Mucosa of stomach (tissue), 1 donor: ENCODE results near the gene NUP160.
A peak's percentile ranks its signal among the peaks of the same experiment; 100 is the strongest.
"Not testable (repeated sequence)": the region's sequence is repeated elsewhere in the genome, so short reads cannot be mapped to it uniquely, and the experiment has no call there.

Experiments
- H3K27me3 ChIP-seq: one replicate; pipeline ENCODE4 v1.7.0; 2013; ENCODE audit warnings: mild to moderate bottlenecking, low read length; ENCODE audit not compliant: control insufficient read depth, insufficient read depth
- H3K36me3 ChIP-seq: one replicate; pipeline ENCODE4 v1.7.0; 2013; ENCODE audit warnings: low read length; ENCODE audit not compliant: control insufficient read depth, insufficient read depth
- H3K4me1 ChIP-seq: one replicate; pipeline ENCODE4 v1.7.0; 2013; ENCODE audit warnings: mild to moderate bottlenecking, low read length; ENCODE audit not compliant: control insufficient read depth, insufficient read depth
- H3K4me3 ChIP-seq: one replicate; pipeline ENCODE4 v1.7.0; 2013; ENCODE audit warnings: low read length
- H3K9ac ChIP-seq: one replicate; pipeline ENCODE4 v1.7.0; 2013; ENCODE audit warnings: mild to moderate bottlenecking, low read length, moderate library complexity
- H3K9me3 ChIP-seq: one replicate; pipeline ENCODE4 v1.7.0; 2013; ENCODE audit warnings: mild to moderate bottlenecking, low read length, moderate library complexity; ENCODE audit not compliant: control insufficient read depth
- donor health status: Pancreatic carcinoma.

The NUP160 gene

GRCh38 chr11:47773882-47774281 lies 74.3 kb downstream of the NUP160 start:
- Histone ChIP-seq H3K9ac (no peak overlapping the region), H3K4me3 (no peak overlapping the region), H3K27me3 (no peaks in the 10 kb centered on the region), H3K9me3 (no peaks in the 10 kb centered on the region), H3K36me3 (no peaks in the 10 kb centered on the region), H3K4me1 (no peaks in the 10 kb centered on the region)

GRCh38 chr11:47769556-47769955 lies 78.6 kb downstream of the NUP160 start:
- H3K9me3 ChIP-seq, H3K4me1 ChIP-seq, H3K27me3 ChIP-seq, H3K36me3 ChIP-seq, H3K9ac ChIP-seq, H3K4me3 ChIP-seq: not testable (repeated sequence)

- Histone ChIP-seq H3K27me3 (no peaks in the 10 kb centered on the region), H3K36me3 (no peaks in the 10 kb centered on the region), H3K9me3 (no peaks in the 10 kb centered on the region), H3K4me3 (peak overlapping the region; percentile 23), H3K9ac (peak overlapping the region; percentile 97), H3K4me1 (no peaks in the 10 kb centered on the region)
These were observed 80.0 kb downstream of the NUP160 start for GRCh38 chr11:47768101-47768612.

- Histone ChIP-seq H3K9ac (peak overlapping the region; percentile 100), H3K9me3 (no peaks in the 10 kb centered on the region), H3K36me3 (no peaks in the 10 kb centered on the region), H3K4me3 (peak overlapping the region; percentile 99), H3K4me1 (no peaks in the 10 kb centered on the region), H3K27me3 (no peaks in the 10 kb centered on the region)
These were observed 81.5 kb downstream of the NUP160 start for GRCh38 chr11:47766509-47767227.

GRCh38 chr11:47765086-47765485 lies 83.1 kb downstream of the NUP160 start:
- Histone ChIP-seq H3K27me3 (no peaks in the 10 kb centered on the region), H3K36me3 (peaks cover 6% of the 10 kb centered on the region), H3K4me3 (no peak overlapping the region), H3K9ac (no peak overlapping the region), H3K4me1 (no peaks in the 10 kb centered on the region), H3K9me3 (no peaks in the 10 kb centered on the region)

GRCh38 chr11:47759291-47759690 lies 88.9 kb downstream of the NUP160 start:
- not testable (repeated sequence) for H3K27me3 ChIP-seq, H3K4me1 ChIP-seq, H3K4me3 ChIP-seq, H3K36me3 ChIP-seq, H3K9me3 ChIP-seq, H3K9ac ChIP-seq

- no peaks in the 10 kb centered on the region for H3K4me1 ChIP-seq
- H3K4me3 ChIP-seq: no peak overlapping the region
- no peak overlapping the region for H3K9ac ChIP-seq
- H3K27me3 ChIP-seq: no peaks in the 10 kb centered on the region
- no peaks in the 10 kb centered on the region for H3K9me3 ChIP-seq
- peaks cover 8% of the 10 kb centered on the region for H3K36me3 ChIP-seq
These were observed 91.9 kb downstream of the NUP160 start for GRCh38 chr11:47756208-47756607.

GRCh38 chr11:47750725-47751124 lies 97.4 kb downstream of the NUP160 start:
- H3K9ac ChIP-seq: no peak overlapping the region

GRCh38 chr11:47742494-47742893 lies 105.7 kb downstream of the NUP160 start:
- H3K27me3 ChIP-seq, H3K9ac ChIP-seq, H3K4me3 ChIP-seq, H3K4me1 ChIP-seq, H3K9me3 ChIP-seq: not testable (repeated sequence)
- H3K36me3 ChIP-seq: peaks cover 15% of the 10 kb centered on the region

More at GRCh38 chr11:47750725-47751124, 97.4 kb downstream of the NUP160 start:
- no peaks in the 10 kb centered on the region for H3K9me3 ChIP-seq
- H3K4me3 ChIP-seq: no peak overlapping the region
- peaks cover 9% of the 10 kb centered on the region for H3K36me3 ChIP-seq
- no peaks in the 10 kb centered on the region for H3K4me1 ChIP-seq
- H3K27me3 ChIP-seq: no peaks in the 10 kb centered on the region

- H3K9me3 ChIP-seq, H3K27me3 ChIP-seq, H3K36me3 ChIP-seq, H3K4me1 ChIP-seq, H3K9ac ChIP-seq, H3K4me3 ChIP-seq: not testable (repeated sequence)
These were observed 110.3 kb downstream of the NUP160 start for GRCh38 chr11:47737817-47738216.

- Histone ChIP-seq H3K4me1 (no peaks in the 10 kb centered on the region), H3K27me3 (no peaks in the 10 kb centered on the region), H3K9ac (no peak overlapping the region), H3K4me3 (no peak overlapping the region), H3K9me3 (no peaks in the 10 kb centered on the region), H3K36me3 (peaks cover 20% of the 10 kb centered on the region)
These were observed 115.9 kb downstream of the NUP160 start for GRCh38 chr11:47732271-47732670.

GRCh38 chr11:47731475-47731874 lies 116.7 kb downstream of the NUP160 start:
- Histone ChIP-seq H3K36me3 (peaks cover 20% of the 10 kb centered on the region), H3K4me3 (no peak overlapping the region), H3K9me3 (no peaks in the 10 kb centered on the region), H3K27me3 (no peaks in the 10 kb centered on the region), H3K9ac (no peak overlapping the region), H3K4me1 (no peaks in the 10 kb centered on the region)
